Fibroblast of lung (primary cell): ENCODE data around the gene SESN1.

ENCODE experiments used
- CTCF ChIP-seq, 2 donors: IDR thresholded peaks in 1 of 2; conservative IDR thresholded peaks in 1 of 2; 1 replicate in 1 of 2; 2 replicates in 1 of 2; pipeline ENCODE4 v1.5.1; 2011 to 2012; ENCODE audit warnings: low read length in 2 of 2, control low read depth in 1 of 2, inconsistent platforms in 1 of 2, low read depth in 1 of 2, mild to moderate bottlenecking in 1 of 2
- EZH2 ChIP-seq: IDR thresholded peaks from 2 replicates; pipeline ENCODE4 v1.5.1; 2012; ENCODE audit warnings: low read length, control low read depth, mild to moderate bottlenecking; ENCODE audit errors: missing control alignments

DNA sequence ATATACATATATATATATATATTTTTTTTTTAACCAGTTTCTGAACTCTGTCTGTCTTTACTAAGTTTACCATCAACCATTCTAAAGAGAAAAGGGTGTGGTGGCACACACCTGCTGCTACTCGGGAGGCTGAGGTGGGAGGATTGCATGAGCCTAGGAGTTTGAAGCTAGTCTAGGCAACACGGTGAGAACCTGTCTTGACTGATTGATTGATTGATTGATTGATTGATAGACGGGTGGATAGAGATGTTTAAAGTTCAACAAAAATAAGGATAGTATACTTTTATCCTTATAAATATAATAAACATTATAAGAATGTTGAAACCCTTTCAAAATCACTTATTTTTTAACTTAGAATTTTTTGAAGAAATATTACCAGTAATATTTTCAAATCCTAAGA is 30.9 kb upstream of the SESN1 start:
- TF ChIP-seq CTCF (conservative IDR thresholded peaks at IDR 0.05 in 1 of 2, IDR thresholded peaks at IDR 0.05 in 1 of 2; ENCODE audit: low read depth in 1 of 2, low read length in 2 of 2) (no peak), EZH2 (no peak)
